ENCODE data around the gene TCTN1.

The TCTN1 gene

GRCh38 chr12:110683888-110684287 lies 70.0 kb downstream of the TCTN1 start:
- TF ChIP-seq CTCF (IDR thresholded peaks at IDR 0.05; ENCODE audit: low read length): no peak
- no peak for TF ChIP-seq EZH2 (optimal IDR thresholded peaks at IDR 0.05; ENCODE audit: low read depth, low read length)
- TF ChIP-seq EZH2phosphoT487 (IDR thresholded peaks at IDR 0.05; ENCODE audit: low read length): no peak
- Histone ChIP-seq H4K20me1 (ENCODE audit: insufficient read depth, low read length) (no peaks in the 10 kb centered on the region), H3K4me1 (ENCODE audit: low read length) (no peaks in the 10 kb centered on the region), H3K36me3 (replicated peaks; ENCODE audit: insufficient read depth, low read length) (no peaks in the 10 kb centered on the region), H3K4me3 (ENCODE audit: low read length) (no peak overlapping the region), H3F3A (ENCODE audit: insufficient read depth, low read length) (no peaks in the 10 kb centered on the region), H3K27me3 (replicated peaks; ENCODE audit: insufficient read depth, low read length) (no peaks in the 10 kb centered on the region), H3K79me2 (ENCODE audit: low read length) (no peaks in the 10 kb centered on the region), H3K4me2 (ENCODE audit: low read depth, low read length) (no peak overlapping the region), H3K9me3 (replicated peaks; ENCODE audit: insufficient read depth, low read length) (no peaks in the 10 kb centered on the region), H3K9me2 (replicated peaks; ENCODE audit: insufficient read depth, low read length) (no peaks in the 10 kb centered on the region), H3K9ac (ENCODE audit: low read length) (no peak overlapping the region), H3K27ac (ENCODE audit: low read length) (no peak overlapping the region), H2AFZ (ENCODE audit: low read length) (no peak overlapping the region)
- DNase-seq: no peak

- Histone ChIP-seq H3K4me2 (ENCODE audit: low read depth, low read length) (no peak overlapping the region), H3K27me3 (replicated peaks; ENCODE audit: insufficient read depth, low read length) (no peaks in the 10 kb centered on the region), H4K20me1 (ENCODE audit: insufficient read depth, low read length) (no peaks in the 10 kb centered on the region), H3K9me3 (replicated peaks; ENCODE audit: insufficient read depth, low read length) (no peaks in the 10 kb centered on the region), H3K79me2 (ENCODE audit: low read length) (no peaks in the 10 kb centered on the region), H3K9me2 (replicated peaks; ENCODE audit: insufficient read depth, low read length) (no peaks in the 10 kb centered on the region), H3F3A (ENCODE audit: insufficient read depth, low read length) (no peaks in the 10 kb centered on the region), H3K36me3 (replicated peaks; ENCODE audit: insufficient read depth, low read length) (no peaks in the 10 kb centered on the region), H2AFZ (ENCODE audit: low read length) (no peak overlapping the region), H3K4me3 (ENCODE audit: low read length) (no peak overlapping the region), H3K9ac (ENCODE audit: low read length) (no peak overlapping the region), H3K27ac (ENCODE audit: low read length) (no peak overlapping the region), H3K4me1 (ENCODE audit: low read length) (no peaks in the 10 kb centered on the region)
- no peak for DNase-seq
- TF ChIP-seq EZH2 (optimal IDR thresholded peaks at IDR 0.05; ENCODE audit: low read depth, low read length) (no peak), EZH2phosphoT487 (IDR thresholded peaks at IDR 0.05; ENCODE audit: low read length) (no peak), CTCF (IDR thresholded peaks at IDR 0.05; ENCODE audit: low read length) (no peak)
Measured at GRCh38 chr12:110684312-110684836, 70.4 kb downstream of the TCTN1 start.

- Histone ChIP-seq H3K9me2 (replicated peaks; ENCODE audit: insufficient read depth, low read length) (no peaks in the 10 kb centered on the region), H3K4me2 (ENCODE audit: low read depth, low read length) (no peak overlapping the region), H3K36me3 (replicated peaks; ENCODE audit: insufficient read depth, low read length) (no peaks in the 10 kb centered on the region), H3K4me3 (ENCODE audit: low read length) (no peak overlapping the region), H3K4me1 (ENCODE audit: low read length) (no peaks in the 10 kb centered on the region), H3K79me2 (ENCODE audit: low read length) (no peaks in the 10 kb centered on the region), H3K27me3 (replicated peaks; ENCODE audit: insufficient read depth, low read length) (no peaks in the 10 kb centered on the region), H4K20me1 (ENCODE audit: insufficient read depth, low read length) (no peaks in the 10 kb centered on the region), H2AFZ (ENCODE audit: low read length) (no peak overlapping the region), H3K9me3 (replicated peaks; ENCODE audit: insufficient read depth, low read length) (no peaks in the 10 kb centered on the region), H3F3A (ENCODE audit: insufficient read depth, low read length) (no peaks in the 10 kb centered on the region), H3K9ac (ENCODE audit: low read length) (no peak overlapping the region), H3K27ac (ENCODE audit: low read length) (no peak overlapping the region)
- no peak for TF ChIP-seq EZH2phosphoT487 (IDR thresholded peaks at IDR 0.05; ENCODE audit: low read length)
- TF ChIP-seq EZH2 (optimal IDR thresholded peaks at IDR 0.05; ENCODE audit: low read depth, low read length): no peak
- no peak for TF ChIP-seq CTCF (IDR thresholded peaks at IDR 0.05; ENCODE audit: low read length)
- no peak for DNase-seq
Measured at GRCh38 chr12:110686294-110686903, 72.5 kb downstream of the TCTN1 start.

Measured in MM.1S (cell line).